CD4-positive, CD25-positive, alpha-beta regulatory T cell (primary cell): ENCODE measurements around the gene GADL1. TPM values are rescaled to one million over a fixed set of nuclear protein-coding genes. Genes with fewer than 3 reads are reported as not detected.

ENCODE experiments used
- ATAC-seq, 2 donors: fragments of 150-1000 bp; cut with Tn5 transposase; one replicate each; pipeline ENCODE4 v1.10.0; 2021; ENCODE audit warnings: low read depth in 2 of 2, moderate number of reproducible peaks in 2 of 2, moderate library complexity in 1 of 2
- DNase-seq, 3 donors: peaks; one replicate each; pipeline versions ENCODE4 v3.0.0 to v3.0.0-alpha.2; 2012 to 2022; ENCODE audit warnings: mixed read lengths in 1 of 3
- H3K27ac ChIP-seq: one replicate; pipeline ENCODE4 v1.7.0; 2013; ENCODE audit warnings: mild to moderate bottlenecking, low read length; ENCODE audit not compliant: insufficient read depth, poor library complexity, severe bottlenecking
- H3K27me3 ChIP-seq: one replicate; pipeline ENCODE4 v1.7.0; 2013; ENCODE audit warnings: low read length; ENCODE audit not compliant: control insufficient read depth, insufficient read depth
- H3K36me3 ChIP-seq: one replicate; pipeline ENCODE4 v1.7.0; 2013; ENCODE audit warnings: mild to moderate bottlenecking, low read length, moderate library complexity; ENCODE audit not compliant: control insufficient read depth, insufficient read depth
- H3K4me1 ChIP-seq: 2 replicates; pipeline ENCODE4 v1.7.0; 2013; ENCODE audit warnings: mild to moderate bottlenecking, low read length; ENCODE audit not compliant: insufficient read depth, control insufficient read depth, poor library complexity, severe bottlenecking
- H3K4me3 ChIP-seq: one replicate; pipeline ENCODE4 v1.7.0; 2013; ENCODE audit warnings: low read depth, mild to moderate bottlenecking, low read length, moderate library complexity
- H3K9me3 ChIP-seq, 2 experiments: 1 replicate in 1 of 2; 2 replicates in 1 of 2; pipeline ENCODE4 v1.7.0; 2013; ENCODE audit warnings: low read length in 2 of 2, mild to moderate bottlenecking in 1 of 2, moderate library complexity in 1 of 2; ENCODE audit not compliant: control insufficient read depth in 2 of 2
- H3K27ac Mint-ChIP-seq, 3 donors: one replicate each; pipeline ENCODE4 v1.8.0; 2020 to 2022; ENCODE audit warnings: mild to moderate bottlenecking in 3 of 3, mixed read lengths in 3 of 3, moderate library complexity in 2 of 3
- H3K27me3 Mint-ChIP-seq: one replicate; pipeline ENCODE4 v1.8.0; 2022; ENCODE audit warnings: mild to moderate bottlenecking, mixed read lengths
- H3K36me3 Mint-ChIP-seq: one replicate; pipeline ENCODE4 v1.8.0; 2020; ENCODE audit warnings: mixed read lengths
- H3K4me1 Mint-ChIP-seq, 4 donors: one replicate each; pipeline ENCODE4 v1.8.0; 2020 to 2022; ENCODE audit warnings: mixed read lengths in 4 of 4, mild to moderate bottlenecking in 1 of 4
- H3K4me3 Mint-ChIP-seq, 4 donors: one replicate each; pipeline ENCODE4 v1.8.0; 2020 to 2022; ENCODE audit warnings: mild to moderate bottlenecking in 4 of 4, mixed read lengths in 4 of 4, moderate library complexity in 3 of 4
- H3K9me3 Mint-ChIP-seq, 7 donors: one replicate each; pipeline ENCODE4 v1.8.0; 2020 to 2022; ENCODE audit warnings: mixed read lengths in 7 of 7, mild to moderate bottlenecking in 3 of 7, moderate library complexity in 2 of 7
- polyA plus RNA-seq, 4 donors: library from polyadenylated mRNA; unstranded; fragments of 300-500 nt; fragmentation: Illumina TruSeq; gene quantifications; one replicate each; pipeline ENCODE4 v1.2.3, GENCODE V29; 2021
- total RNA-seq: library from RNA; stranded (reverse); gene quantifications from one replicate; pipeline ENCODE4 v1.2.3, GENCODE V29; 2022

The GADL1 gene
- total and polyA plus RNA-seq, 5 donors from 2014 or later: not detected

GRCh38 chr3:30932513-30933098 lies 38.1 kb upstream of the GADL1 start:
- H3K4me1 Mint-ChIP-seq: peaks cover 0 to 5% (median 0%) of the 10 kb centered on the region in 4 donors
- ATAC-seq: no peak
- DNase-seq: no peak
- no peak overlapping the region for H3K27ac Mint-ChIP-seq
- H3K27me3 Mint-ChIP-seq: peaks cover 5% of the 10 kb centered on the region
- H3K9me3 ChIP-seq: no peaks in the 10 kb centered on the region
- no peaks in the 10 kb centered on the region for H3K27me3 ChIP-seq
- H3K4me1 ChIP-seq: no peaks in the 10 kb centered on the region
- H3K36me3 Mint-ChIP-seq: no peaks in the 10 kb centered on the region
- H3K4me3 ChIP-seq: no peak overlapping the region
- no peak overlapping the region for H3K27ac ChIP-seq
- no peak overlapping the region for H3K4me3 Mint-ChIP-seq
- no peaks in the 10 kb centered on the region for H3K36me3 ChIP-seq
- H3K9me3 Mint-ChIP-seq: peaks cover 0 to 4% (median 2%) of the 10 kb centered on the region in 7 donors

- no peaks in the 10 kb centered on the region for H3K36me3 Mint-ChIP-seq
- no peaks in the 10 kb centered on the region for H3K9me3 ChIP-seq
- H3K36me3 ChIP-seq: no peaks in the 10 kb centered on the region
- no peak overlapping the region for H3K27ac Mint-ChIP-seq
- no peaks in the 10 kb centered on the region for H3K4me1 ChIP-seq
- DNase-seq: no peak
- H3K4me3 Mint-ChIP-seq: no peak overlapping the region
- H3K27me3 Mint-ChIP-seq: peaks cover 5% of the 10 kb centered on the region
- H3K27ac ChIP-seq: no peak overlapping the region
- H3K4me3 ChIP-seq: no peak overlapping the region
- H3K4me1 Mint-ChIP-seq: peaks cover 0 to 2% (median 0%) of the 10 kb centered on the region in 4 donors
- H3K27me3 ChIP-seq: no peaks in the 10 kb centered on the region
- H3K9me3 Mint-ChIP-seq: peaks cover 0 to 2% (median 0%) of the 10 kb centered on the region in 7 donors
- no peak for ATAC-seq
These were observed 30.3 kb upstream of the GADL1 start for GRCh38 chr3:30924763-30925162.

GRCh38 chr3:30919564-30919963 lies 25.1 kb upstream of the GADL1 start:
- H3K9me3 Mint-ChIP-seq: no peaks in the 10 kb centered on the region
- no peaks in the 10 kb centered on the region for H3K27me3 Mint-ChIP-seq
- H3K27ac Mint-ChIP-seq: no peak overlapping the region
- ATAC-seq (no peak), DNase-seq (no peak)
- Histone ChIP-seq H3K27ac (no peak overlapping the region), H3K9me3 (no peaks in the 10 kb centered on the region), H3K36me3 (no peaks in the 10 kb centered on the region), H3K27me3 (no peaks in the 10 kb centered on the region), H3K4me1 (no peaks in the 10 kb centered on the region), H3K4me3 (no peak overlapping the region)
- no peak overlapping the region for H3K4me3 Mint-ChIP-seq
- no peaks in the 10 kb centered on the region for H3K36me3 Mint-ChIP-seq
- H3K4me1 Mint-ChIP-seq: peaks cover 0 to 2% (median 0%) of the 10 kb centered on the region in 4 donors

- H3K4me1 Mint-ChIP-seq: peaks cover 0 to 2% (median 0%) of the 10 kb centered on the region in 4 donors
- Histone ChIP-seq H3K27ac (no peak overlapping the region), H3K9me3 (no peaks in the 10 kb centered on the region), H3K27me3 (no peaks in the 10 kb centered on the region), H3K36me3 (no peaks in the 10 kb centered on the region), H3K4me1 (no peaks in the 10 kb centered on the region), H3K4me3 (no peak overlapping the region)
- peak overlapping the region in 1 of 3 donors; percentile 18 for H3K27ac Mint-ChIP-seq
- H3K36me3 Mint-ChIP-seq: no peaks in the 10 kb centered on the region
- no peaks in the 10 kb centered on the region for H3K27me3 Mint-ChIP-seq
- ATAC-seq (no peak), DNase-seq (no peak)
- H3K9me3 Mint-ChIP-seq: no peaks in the 10 kb centered on the region
- no peak overlapping the region for H3K4me3 Mint-ChIP-seq
These were observed 24.3 kb upstream of the GADL1 start for GRCh38 chr3:30918761-30919160.

GRCh38 chr3:30915782-30916181 lies 21.3 kb upstream of the GADL1 start:
- H3K4me1 Mint-ChIP-seq: peaks cover 0 to 2% (median 0%) of the 10 kb centered on the region in 4 donors
- H3K9me3 Mint-ChIP-seq: no peaks in the 10 kb centered on the region
- DNase-seq: no peak
- Histone ChIP-seq H3K27ac (no peak overlapping the region), H3K36me3 (no peaks in the 10 kb centered on the region), H3K4me1 (no peaks in the 10 kb centered on the region), H3K27me3 (no peaks in the 10 kb centered on the region), H3K4me3 (no peak overlapping the region), H3K9me3 (no peaks in the 10 kb centered on the region)
- H3K36me3 Mint-ChIP-seq: no peaks in the 10 kb centered on the region
- H3K27me3 Mint-ChIP-seq: no peaks in the 10 kb centered on the region
- no peak overlapping the region for H3K27ac Mint-ChIP-seq
- H3K4me3 Mint-ChIP-seq: no peak overlapping the region
- ATAC-seq: no peak

- no peaks in the 10 kb centered on the region for H3K4me1 ChIP-seq
- no peak for ATAC-seq
- Mint-ChIP-seq H3K36me3 (no peaks in the 10 kb centered on the region), H3K9me3 (no peaks in the 10 kb centered on the region), H3K4me3 (no peak overlapping the region), H3K4me1 (peaks cover 0 to 2% (median 0%) of the 10 kb centered on the region in 4 donors), H3K27me3 (no peaks in the 10 kb centered on the region), H3K27ac (no peak overlapping the region)
- H3K27ac ChIP-seq: no peak overlapping the region
- no peak overlapping the region for H3K4me3 ChIP-seq
- no peaks in the 10 kb centered on the region for H3K27me3 ChIP-seq
- no peaks in the 10 kb centered on the region for H3K9me3 ChIP-seq
- DNase-seq: no peak
- no peaks in the 10 kb centered on the region for H3K36me3 ChIP-seq
These were observed 20.2 kb upstream of the GADL1 start for GRCh38 chr3:30914696-30915095.

- peaks cover 0 to 2% (median 0%) of the 10 kb centered on the region in 4 donors for H3K4me1 Mint-ChIP-seq
These were observed 18.7 kb upstream of the GADL1 start for GRCh38 chr3:30913176-30913575.

GRCh38 chr3:30912301-30912700 lies 17.8 kb upstream of the GADL1 start:
- Mint-ChIP-seq H3K27me3 (no peaks in the 10 kb centered on the region), H3K4me1 (peaks cover 0 to 2% (median 0%) of the 10 kb centered on the region in 4 donors), H3K36me3 (no peaks in the 10 kb centered on the region), H3K9me3 (no peaks in the 10 kb centered on the region), H3K4me3 (no peak overlapping the region), H3K27ac (no peak overlapping the region)
- Histone ChIP-seq H3K27ac (no peak overlapping the region), H3K27me3 (no peaks in the 10 kb centered on the region), H3K36me3 (no peaks in the 10 kb centered on the region), H3K9me3 (no peaks in the 10 kb centered on the region), H3K4me1 (no peaks in the 10 kb centered on the region), H3K4me3 (no peak overlapping the region)
- ATAC-seq (no peak), DNase-seq (no peak)

More at GRCh38 chr3:30913176-30913575, 18.7 kb upstream of the GADL1 start:
- no peaks in the 10 kb centered on the region for H3K27me3 Mint-ChIP-seq
- no peaks in the 10 kb centered on the region for H3K4me1 ChIP-seq
- no peaks in the 10 kb centered on the region for H3K9me3 ChIP-seq
- no peak overlapping the region for H3K4me3 Mint-ChIP-seq
- no peaks in the 10 kb centered on the region for H3K36me3 ChIP-seq
- H3K27ac ChIP-seq: no peak overlapping the region
- DNase-seq: no peak
- no peak for ATAC-seq
- H3K4me3 ChIP-seq: no peak overlapping the region
- H3K27me3 ChIP-seq: no peaks in the 10 kb centered on the region
- H3K27ac Mint-ChIP-seq: no peak overlapping the region
- no peaks in the 10 kb centered on the region for H3K36me3 Mint-ChIP-seq
- H3K9me3 Mint-ChIP-seq: no peaks in the 10 kb centered on the region
